Mucosa of gallbladder (tissue), 1 donor: Measurements from ENCODE around the gene CYP1B1. TPM values are rescaled to one million over a fixed set of nuclear protein-coding genes. Genes with fewer than 3 reads are reported as not detected.

Experiments used
- DNase-seq: peaks from one replicate; pipeline ENCODE4 v3.0.0-alpha.2; 2020; ENCODE audit warnings: low spot score
- total RNA-seq: library from RNA; stranded (reverse); gene quantifications from one replicate; pipeline ENCODE4 v1.2.1, GENCODE V29; 2021
- donor health status: DM: no; HTN: no; CAD: no.

The CYP1B1 gene
- total RNA-seq, 1 donor from 2014 or later: 25.4 TPM

DNA sequence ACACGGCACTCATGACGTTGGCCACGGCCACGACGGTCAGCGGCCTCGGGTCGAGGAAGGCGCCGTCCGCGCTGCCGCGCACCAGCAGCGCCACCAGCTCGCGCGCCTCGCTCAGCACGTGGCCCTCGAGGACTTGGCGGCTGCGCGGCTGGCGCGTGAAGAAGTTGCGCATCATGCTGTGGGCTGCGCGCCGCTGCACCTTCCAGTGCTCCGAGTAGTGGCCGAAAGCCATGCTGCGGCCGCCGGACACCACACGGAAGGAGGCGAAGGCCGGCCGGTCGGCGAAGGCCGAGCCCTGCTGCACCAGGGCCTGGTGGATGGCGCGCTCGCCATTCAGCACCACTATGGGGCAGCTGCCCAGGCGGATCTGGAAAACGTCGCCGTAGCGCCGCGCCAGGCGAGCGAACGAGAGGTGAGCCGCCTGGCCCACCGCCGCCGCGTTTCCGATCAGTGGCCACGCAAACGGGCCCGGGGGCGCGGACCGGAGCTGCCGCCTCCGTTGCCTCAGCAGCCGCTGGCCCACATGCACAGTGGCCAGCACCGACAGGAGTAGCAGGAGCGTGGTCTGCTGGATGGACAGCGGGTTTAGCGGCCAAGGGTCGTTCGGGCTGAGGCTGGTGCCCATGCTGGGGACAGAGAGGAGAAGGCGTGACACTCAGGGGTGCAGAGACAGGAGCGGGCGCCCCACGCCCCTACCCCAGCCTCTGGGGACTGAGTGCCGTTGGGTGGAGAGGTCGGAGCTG is 1.0 kb downstream of the CYP1B1 start:
- DNase-seq: no peak

DNA sequence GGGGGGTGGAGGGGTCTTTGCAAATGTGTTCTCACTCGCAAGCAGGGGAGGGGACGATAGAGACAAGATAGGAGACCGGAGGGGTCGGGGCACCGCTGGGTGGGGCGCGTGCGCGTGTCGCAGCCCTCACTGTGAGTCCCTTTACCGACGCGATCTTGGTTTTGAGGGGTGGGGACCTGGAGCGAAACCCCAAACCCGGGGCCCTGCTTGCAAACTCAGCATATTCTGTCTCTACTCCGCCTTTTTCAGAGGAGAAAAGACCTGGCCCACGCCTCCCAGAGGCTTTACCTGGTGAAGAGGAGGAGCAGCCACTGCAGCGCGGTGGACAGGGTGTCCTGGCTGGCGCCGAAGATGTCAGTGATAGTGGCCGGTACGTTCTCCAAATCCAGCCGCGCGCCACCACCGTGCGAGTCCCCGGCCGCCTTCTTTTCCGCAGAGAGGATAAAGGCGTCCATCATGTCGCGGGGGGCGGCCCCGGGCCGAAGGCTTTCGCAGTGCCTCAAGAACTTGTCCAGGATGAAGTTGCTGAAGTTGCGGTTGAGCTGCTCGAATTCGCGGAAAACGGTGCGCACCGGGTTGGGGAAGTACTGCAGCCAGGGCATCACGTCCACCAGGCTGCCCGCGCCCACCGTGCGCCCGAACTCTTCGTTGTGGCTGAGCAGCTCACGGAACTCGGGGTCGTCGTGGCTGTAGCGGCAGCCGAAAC is 1.7 kb downstream of the CYP1B1 start:
- no peak for DNase-seq

DNA sequence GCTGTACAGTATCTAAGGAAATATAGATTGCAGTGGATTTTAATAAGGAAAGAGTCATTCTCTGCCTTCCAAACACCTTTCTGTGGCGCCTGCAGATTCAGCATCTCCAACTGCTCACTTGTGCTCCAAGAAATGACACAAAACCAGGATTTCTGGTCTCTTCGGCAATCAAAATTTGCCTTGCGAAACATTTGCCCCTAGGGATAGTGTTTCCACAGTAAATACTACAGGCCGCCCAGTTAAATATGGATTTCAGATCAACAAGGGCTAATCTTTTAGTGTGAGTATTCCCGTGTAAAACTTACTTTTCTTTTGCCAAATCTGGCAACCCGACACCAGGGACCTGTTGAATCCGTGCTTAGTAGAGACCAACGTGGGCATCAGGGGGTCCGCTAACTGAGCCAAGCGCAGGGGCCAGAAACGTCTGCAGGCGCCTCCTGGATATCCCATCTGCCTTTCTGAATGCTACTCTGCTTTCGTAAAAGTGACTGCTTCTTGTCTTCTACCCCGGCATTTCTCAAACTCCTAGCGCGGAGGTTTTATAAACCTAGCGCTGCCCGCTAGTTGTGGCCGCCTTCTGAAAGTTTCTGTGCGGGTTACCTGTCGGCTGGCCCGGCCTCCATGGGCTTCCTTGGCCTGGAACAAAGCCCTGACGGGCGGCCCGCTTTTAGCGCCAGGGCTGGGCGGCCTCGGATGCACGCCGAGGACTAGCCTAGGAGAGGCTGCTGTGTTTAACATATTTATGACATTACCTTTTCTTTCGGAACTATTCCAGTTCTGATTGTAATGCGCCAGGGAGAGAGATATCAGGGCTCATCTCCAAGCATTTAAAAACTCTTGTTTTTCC is 2.5 kb downstream of the CYP1B1 start:
- DNase-seq: no peak

DNA sequence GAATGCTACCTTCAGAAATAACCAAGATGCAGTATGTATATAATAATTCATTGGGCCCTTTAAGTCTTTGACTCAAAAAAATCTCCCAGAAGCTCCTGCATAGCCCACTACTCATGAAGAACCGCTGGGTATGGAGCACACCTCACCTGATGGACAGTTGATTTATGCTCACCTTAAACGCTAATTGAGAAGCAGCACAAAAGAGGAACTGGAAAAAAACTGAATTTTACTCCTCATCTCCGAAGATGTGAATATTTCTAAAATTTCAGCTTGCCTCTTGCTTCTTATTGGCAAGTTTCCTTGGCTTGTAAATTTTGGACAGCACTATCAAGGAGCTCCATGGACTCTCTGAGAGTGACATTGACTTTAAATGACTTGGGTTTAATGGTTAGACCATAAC is 5.5 kb downstream of the CYP1B1 start:
- DNase-seq: no peak

DNA sequence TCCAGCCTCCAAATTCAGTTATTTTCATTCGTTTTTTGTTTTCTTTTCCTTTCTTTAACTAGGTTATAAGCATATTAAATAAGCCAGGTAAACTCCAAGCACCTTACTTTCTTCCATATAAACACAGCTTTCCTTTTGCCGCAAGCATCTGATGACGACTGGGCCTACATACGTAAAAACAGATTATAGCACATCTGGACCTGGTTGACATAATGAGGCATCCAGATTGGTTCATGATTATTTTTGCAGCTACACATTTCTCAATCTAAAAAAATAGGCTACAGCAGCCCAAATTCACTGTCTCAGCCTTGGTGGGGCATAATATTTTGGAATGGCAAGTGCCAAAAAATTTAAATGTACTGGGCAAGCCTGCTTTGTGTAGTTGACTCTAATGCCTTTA is 7.7 kb downstream of the CYP1B1 start:
- no peak for DNase-seq

DNA sequence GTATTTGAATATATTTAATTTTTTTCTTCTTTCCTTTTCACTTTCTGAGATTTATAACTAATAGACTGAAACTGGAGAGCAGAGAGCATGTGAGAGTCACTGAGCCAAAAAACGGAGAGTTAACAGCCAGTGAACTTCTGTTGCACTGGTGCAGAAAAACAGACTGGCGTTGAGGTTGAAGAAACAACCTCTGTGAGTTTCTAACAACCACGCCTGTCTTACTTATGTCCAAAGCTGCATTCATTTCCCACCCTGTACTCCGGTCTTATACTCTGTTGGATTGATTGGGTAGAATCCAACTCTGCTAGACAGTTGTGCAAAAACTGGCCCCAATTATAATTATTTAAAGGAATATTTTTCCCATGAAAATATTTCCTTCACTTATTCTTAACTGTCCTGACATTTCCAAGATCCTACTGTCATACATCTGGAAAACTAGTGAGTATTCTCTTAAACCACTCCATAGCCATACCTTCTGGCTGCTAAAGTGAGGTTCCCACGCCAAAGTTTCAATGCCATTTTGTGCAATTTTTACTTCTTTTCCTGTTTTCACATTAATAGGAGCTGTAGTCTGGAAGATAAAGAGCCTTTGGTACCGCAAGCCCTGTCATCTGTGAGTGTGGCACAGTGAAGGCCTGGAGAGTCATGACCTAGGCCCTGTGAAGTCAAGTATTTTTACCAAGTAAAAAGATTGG is 9.4 kb downstream of the CYP1B1 start:
- DNase-seq: no peak

DNA sequence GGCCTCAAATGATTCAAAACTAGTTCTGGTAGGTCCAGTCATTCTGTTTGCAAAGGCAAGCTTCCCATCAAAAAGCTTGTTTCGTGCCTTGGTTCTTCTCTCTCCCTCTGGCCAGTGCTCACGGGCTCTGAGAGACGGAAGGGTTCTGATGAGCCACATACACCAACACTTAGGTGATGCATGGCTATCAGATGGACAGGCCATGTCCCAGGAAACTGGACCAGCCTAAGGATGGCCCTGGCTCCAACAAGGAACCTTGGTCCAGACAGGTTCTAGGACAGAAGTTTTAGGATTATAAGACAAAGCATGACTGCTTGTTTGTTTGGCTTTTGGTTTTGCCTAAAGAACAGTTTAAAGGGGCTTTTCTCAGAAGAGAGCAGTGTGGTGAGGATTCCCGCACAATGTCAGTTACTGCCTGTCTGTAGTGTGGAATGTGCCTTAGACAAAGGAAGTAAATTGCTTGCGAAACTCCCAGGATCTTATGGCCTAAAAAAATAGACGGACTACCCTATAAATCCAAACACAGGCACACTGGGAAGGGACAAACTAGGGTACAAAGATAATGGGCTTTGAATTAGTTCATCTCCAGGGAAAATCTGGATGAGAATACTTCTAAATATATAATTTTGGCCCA is 10.3 kb downstream of the CYP1B1 start:
- DNase-seq: no peak

DNA sequence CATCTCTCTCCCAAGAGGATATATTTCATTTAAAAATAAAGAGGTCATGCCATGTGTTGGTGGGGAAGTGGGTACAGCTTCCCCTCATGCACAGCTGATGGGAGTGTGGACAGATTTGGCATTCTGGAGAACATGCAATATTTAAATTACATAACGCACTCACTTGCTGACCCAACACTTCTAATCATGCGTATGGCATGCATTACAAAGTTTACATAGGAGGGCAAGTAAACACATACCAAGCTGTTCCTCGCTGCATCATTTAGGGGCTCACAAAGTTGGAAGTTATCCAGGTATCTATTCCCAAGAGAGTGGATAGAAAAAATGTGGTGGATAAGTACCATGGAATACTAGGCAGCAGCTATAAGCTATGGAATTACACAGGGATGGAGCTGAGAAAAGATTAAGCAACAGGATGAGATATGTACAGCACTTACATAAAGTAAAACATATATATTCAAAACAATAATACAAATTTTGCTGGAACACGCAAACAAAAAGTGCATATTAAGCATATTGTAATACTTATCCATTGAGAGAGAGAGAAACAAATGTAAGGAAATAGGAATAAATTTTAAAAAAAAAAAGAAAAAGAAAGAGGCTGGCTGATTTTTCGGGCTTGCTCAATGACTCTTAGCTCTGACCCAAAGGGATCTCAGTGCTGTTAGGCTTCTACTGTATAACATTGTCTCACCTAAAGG is 11.0 kb downstream of the CYP1B1 start:
- no peak for DNase-seq

DNA sequence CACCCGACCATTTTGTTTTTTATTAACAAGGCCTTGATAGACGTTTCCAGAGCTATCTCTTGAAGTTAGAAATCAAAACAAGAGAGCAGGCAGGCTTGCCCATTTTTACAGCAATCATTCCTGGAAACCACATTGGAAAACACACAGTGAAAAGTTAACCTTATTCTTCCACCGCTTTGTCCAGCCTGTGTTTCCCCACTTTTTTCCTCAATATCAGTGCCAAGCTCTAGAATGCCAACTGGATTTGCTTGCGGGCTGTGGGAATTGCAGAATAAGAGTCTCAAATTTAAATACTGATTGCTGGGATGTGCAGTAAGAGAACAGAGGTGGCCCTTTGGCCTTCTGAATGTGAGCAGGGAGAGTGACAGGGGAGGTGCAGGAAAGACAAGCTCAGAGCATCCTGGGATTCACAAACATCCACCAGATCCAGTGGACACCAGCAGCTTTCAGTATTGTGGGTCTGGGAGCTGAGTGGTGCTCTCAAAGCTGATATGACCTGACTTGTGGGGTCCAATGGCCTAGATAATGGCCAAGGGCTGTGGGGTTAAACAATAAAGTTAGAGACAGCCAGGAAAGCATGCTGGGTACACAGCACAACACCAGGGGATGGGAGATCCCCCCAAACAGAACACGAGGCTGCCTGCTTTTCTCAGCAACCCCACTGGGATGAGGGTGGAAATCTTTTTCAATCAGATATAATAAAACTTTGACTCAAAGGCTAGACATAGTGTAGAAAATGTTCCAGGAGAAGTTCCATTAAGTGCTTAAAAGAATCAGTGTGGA is 15.5 kb downstream of the CYP1B1 start:
- DNase-seq: no peak

DNA sequence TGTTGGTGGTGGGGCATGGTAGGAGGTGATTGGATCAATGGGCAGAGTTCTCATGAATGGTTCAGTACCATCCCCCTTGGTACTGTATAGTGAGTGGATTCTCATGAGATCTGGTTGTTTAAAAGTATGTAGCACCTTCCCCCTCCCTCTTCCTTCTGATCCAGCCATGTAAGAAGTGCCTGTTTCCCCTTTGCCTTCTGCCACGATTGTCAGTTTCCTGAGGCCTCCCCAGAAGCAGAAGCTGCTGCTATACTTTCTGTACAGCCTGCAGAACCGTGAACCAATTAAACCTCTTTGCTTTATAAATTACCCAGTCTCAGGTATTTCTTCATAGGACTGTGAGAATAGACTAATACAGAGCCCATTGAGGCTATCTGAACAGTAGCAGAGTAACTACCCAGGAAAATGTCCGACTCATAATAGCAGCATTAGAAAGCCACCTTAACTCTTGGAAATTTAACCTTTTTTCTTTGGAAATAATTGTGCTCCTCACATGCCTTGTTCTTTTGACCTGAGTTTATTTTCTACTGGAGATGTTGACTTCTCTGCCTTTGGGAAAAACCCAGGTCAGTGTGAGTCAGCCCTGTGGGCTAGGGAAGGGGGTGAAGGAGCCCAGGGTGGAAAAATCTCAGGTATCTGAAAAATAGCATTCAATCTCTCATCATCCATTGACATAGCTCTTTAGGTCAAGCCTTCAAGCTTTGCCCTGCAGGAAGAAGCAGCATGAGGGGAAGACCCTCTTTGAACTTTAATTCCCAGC is 18.1 kb downstream of the CYP1B1 start:
- no peak for DNase-seq

DNA sequence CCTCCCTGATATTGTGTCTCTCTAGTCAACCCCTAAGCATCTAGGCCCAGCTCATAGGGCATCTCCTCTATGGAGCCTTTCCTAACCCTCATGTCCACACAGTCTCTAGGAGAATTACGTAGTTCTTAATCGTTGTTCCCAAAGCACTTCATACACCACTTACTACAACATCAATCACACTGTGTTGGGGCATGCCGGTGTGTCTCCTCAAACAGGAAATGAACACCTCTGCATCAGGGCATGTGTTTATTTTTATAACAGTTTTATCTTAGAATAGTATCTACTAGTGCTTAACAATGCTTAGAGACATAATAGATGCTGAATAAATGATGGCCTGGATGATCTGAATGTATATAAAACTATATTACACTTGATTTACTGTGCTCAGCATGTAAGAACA is 19.7 kb downstream of the CYP1B1 start:
- no peak for DNase-seq

DNA sequence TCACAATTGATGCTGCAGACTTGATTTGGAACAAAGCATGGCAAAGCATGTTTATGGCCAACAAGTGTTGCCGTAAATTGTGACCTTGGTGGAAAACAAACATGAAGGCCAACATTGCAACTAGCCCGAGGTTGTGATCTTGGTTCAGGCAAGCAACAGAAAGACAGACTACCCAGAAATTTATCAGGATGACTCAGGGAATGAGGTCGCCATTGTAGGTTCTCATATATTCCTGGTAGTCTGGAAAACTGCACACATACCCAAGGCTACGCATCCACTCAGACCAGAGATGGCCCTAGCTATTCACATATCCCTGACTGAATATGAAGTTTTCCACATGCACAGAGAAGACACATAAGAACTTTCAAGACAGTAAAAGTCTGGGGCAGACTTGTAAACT is 30.1 kb downstream of the CYP1B1 start:
- no peak for DNase-seq

DNA sequence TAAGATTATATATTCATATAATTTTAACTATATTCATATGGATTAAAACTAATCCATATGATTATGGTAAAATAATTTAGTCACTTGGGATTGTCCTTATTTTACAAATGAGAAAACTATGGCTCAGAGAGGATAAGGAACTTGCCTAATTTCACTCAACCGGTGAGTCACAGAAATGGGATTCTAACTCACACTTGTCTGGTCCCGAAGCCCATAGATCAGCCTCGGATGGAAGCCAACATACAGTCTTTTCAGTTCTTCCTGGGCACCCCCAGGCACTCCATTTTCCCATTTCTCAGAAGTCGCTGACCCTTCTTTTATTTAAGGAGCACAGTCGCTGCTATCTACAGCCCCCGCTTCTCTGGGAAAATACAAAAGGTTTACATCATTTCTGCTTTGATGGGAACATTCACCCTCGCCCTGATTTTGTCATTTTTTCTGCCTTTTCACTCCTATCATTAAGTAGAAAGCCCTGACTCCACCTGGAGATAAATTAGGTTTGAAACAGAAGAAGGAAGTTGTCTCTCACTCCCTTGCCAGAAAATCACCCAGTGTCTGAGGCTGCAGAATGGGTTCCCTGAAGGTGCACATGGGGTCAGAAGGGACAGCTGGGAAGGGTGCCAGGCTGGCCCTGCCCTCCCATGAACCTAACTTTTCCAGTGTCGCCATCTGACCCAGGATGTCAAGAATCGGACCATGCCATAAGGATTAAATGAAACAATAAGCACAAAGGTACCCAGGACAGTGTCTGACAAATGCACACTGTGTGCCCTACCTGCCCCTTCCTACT is 36.6 kb downstream of the CYP1B1 start:
- DNase-seq: no peak

DNA sequence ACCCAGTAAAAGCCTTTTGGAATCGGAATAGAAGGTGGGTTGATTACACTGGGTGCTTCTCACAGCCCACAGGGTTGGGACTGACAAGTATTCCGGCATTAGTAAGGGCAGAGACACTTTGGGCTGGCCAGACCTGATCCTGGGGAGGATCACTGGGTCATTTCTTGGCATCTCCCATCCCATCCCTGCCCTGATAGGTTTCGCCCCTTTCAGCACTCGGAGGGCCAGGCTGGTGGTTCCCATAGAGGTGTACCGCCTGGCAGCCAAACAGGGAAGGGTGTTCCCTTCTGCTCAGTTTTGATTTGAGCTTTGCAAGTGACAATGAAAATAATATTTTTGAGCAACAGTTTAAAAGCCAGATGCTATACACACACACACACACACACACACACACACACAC is 37.3 kb downstream of the CYP1B1 start:
- DNase-seq: no peak

DNA sequence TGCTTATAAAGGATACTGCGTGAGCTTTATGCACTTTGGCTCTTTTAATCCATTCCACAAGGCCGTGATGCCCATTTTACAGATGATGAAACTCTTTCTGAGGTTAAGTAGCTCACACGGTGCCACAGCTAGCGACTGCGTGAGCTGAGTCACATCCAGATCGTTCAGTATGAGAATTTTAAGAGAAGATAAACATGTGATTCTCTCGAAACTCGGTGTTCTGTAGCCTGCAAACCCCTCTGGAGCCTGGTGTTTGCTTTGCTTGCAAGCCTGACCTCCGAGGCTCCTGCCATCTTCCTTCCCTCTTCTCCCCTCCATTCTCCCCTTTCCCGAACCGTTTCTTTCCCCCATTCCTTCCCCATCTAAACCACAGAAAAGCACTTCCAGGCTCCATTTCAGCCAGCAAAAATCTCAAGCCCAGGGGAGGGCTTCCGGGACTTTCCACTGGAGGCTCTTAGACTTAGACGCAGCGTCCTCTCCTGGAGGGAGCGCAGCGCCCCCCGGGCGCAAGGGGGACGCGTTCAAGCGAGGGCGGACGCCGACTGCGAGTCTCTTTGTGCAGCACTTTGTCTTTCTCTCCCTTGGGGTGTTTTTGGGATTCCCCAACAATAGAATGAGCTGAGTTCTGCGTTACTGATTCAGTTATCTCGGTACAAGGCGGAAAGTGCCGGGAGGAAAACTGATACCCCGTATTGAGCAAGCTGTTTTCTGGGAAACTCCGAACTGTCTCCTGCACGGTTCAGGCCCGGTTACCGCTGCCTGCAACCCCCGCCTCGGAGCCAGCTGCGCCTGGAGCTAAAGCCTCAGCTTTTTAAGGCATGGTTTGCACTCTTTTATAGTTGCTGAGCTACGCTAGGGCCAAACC is 38.0 kb downstream of the CYP1B1 start:
- DNase-seq: no peak

DNA sequence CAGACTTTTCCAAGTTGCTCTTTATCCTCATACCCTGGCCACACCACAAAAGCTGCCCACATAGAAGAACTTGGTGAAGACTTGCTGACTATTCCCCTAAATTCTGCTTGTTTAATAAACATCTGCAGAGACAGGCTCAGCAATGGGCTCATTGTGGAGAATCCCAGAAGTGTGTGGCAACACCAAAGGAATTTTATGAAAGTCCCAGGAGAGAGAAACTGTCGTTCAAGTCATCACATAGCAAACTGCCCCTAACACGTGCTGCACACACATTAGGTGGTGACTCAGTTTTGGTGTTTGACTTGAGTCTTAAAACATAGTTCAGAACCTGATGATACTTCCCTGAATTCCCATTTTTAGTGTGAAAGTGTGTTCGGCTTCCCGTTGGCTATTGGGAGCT is 38.6 kb downstream of the CYP1B1 start:
- no peak for DNase-seq

DNA sequence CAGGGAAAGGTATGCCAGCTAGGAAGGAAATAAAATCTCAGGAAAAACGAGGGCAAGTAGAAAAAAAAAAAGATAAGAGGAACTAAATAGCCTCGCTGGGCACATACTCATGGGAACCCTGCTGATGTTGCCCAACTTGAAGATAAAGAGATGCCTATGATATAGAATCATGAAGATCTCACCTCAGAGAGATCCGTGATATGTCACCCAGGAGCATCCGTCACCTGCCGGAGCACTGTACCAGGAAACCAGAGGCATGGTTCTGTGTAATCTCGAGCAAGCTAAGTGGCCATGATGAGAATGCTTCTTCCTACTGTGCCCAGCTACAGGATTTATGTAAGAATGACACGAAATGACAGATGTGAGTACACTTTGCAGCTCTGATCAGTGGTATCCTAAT is 40.0 kb downstream of the CYP1B1 start:
- DNase-seq: no peak

DNA sequence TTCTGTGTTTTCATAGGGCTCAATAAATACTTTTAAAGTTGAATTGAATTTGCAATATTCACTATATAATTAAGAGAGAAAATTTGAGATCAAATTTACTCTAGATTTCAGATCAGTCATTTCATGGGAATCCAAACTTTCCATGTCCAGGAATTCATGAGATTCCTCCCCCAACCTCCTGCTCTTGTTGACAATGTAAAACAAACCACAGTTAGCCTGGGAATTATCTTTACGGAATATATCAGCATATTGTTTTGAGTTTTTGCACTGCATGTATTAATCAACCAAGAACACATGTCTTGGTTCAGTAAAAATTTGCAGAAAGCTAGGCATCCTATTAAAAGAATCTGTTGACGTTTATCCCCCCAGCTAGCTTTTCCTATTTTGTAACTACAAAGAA is 42.3 kb downstream of the CYP1B1 start:
- DNase-seq: no peak
